Neural cell (in vitro differentiated cells): Measurements from ENCODE around the gene CFAP221. TPM values are rescaled to one million over a fixed set of nuclear protein-coding genes. Genes with fewer than 3 reads are reported as not detected.
A peak's percentile ranks its signal among the peaks of the same experiment; 100 is the strongest.

Experiments used
- H2AFZ ChIP-seq: fragments of 200-600, 300-800 bp; sonication (generic), shearing (Covaris generic); 2 replicates; pipeline ENCODE4 v1.6.0; 2014; ENCODE audit warnings: low read depth, mild to moderate bottlenecking, antibody characterized with exemption, low read length, moderate library complexity
- H3F3A ChIP-seq: fragments of 200-600 bp; shearing (Covaris generic); 2 replicates; pipeline ENCODE4 v1.6.1; 2016; ENCODE audit warnings: mild to moderate bottlenecking, moderate library complexity, mixed read lengths, antibody characterized with exemption, low read length; ENCODE audit not compliant: insufficient read depth, poor library complexity, severe bottlenecking
- H3K27ac ChIP-seq: fragments of 200-600, 300-800 bp; sonication (generic), shearing (Covaris generic); 2 replicates; pipeline ENCODE4 v1.5.1; 2014; ENCODE audit warnings: mild to moderate bottlenecking, low read length, moderate library complexity
- H3K27me3 ChIP-seq: fragments of 300-800, 200-600 bp; sonication (generic), shearing (Covaris generic); 2 replicates; pipeline ENCODE4 v1.6.0; 2014; ENCODE audit warnings: mild to moderate bottlenecking, low read depth, low read length, moderate library complexity; ENCODE audit not compliant: insufficient read depth
- H3K36me3 ChIP-seq: fragments of 300-800, 200-600 bp; sonication (generic), shearing (Covaris generic); 2 replicates; pipeline ENCODE4 v1.5.1; 2014; ENCODE audit warnings: mild to moderate bottlenecking, antibody characterized with exemption, low read length, moderate library complexity; ENCODE audit not compliant: insufficient read depth
- H3K4me2 ChIP-seq: fragments of 300-800, 200-600 bp; sonication (generic), shearing (Covaris generic); 2 replicates; pipeline ENCODE4 v1.6.0; 2014; ENCODE audit warnings: mild to moderate bottlenecking, low read length
- H3K4me3 ChIP-seq: fragments of 300-800, 200-600 bp; sonication (generic), shearing (Covaris generic); 2 replicates; pipeline ENCODE4 v1.5.1; 2014; ENCODE audit warnings: mild to moderate bottlenecking, low read length, moderate library complexity
- H3K79me2 ChIP-seq: fragments of 200-600 bp; shearing (Covaris generic); replicated peaks from 2 replicates; pipeline ENCODE4 v1.6.0; 2014; ENCODE audit warnings: mild to moderate bottlenecking, low read length, moderate library complexity; ENCODE audit not compliant: insufficient read depth
- H3K9ac ChIP-seq: fragments of 300-800, 200-600 bp; sonication (generic), shearing (Covaris generic); 2 replicates; pipeline ENCODE4 v1.6.1; 2016; ENCODE audit warnings: mild to moderate bottlenecking, low read length, mixed read lengths
- H3K9me2 ChIP-seq: fragments of 200-600 bp; shearing (Covaris generic); 2 replicates; pipeline ENCODE4 v1.6.1; 2016; ENCODE audit warnings: mild to moderate bottlenecking, low read length, mixed read lengths; ENCODE audit not compliant: insufficient read depth
- H3K9me3 ChIP-seq: fragments of 200-600, 300-800 bp; sonication (generic), shearing (Covaris generic); 2 replicates; pipeline ENCODE4 v1.6.1; 2016; ENCODE audit warnings: mild to moderate bottlenecking, mixed run types, low read length, moderate library complexity, mixed read lengths
- H4K20me1 ChIP-seq: fragments of 200-600 bp; shearing (Covaris generic); 2 replicates; pipeline ENCODE4 v1.6.1; 2016; ENCODE audit warnings: mild to moderate bottlenecking, mixed run types; ENCODE audit not compliant: insufficient read depth
- EZH2 ChIP-seq: fragments of 200-600, 300-800 bp; shearing (Covaris generic), sonication (generic); IDR thresholded peaks from 2 replicates; pipeline ENCODE4 v1.6.1; 2014; ENCODE audit warnings: antibody characterized with exemption, low read length, borderline replicate concordance, mild to moderate bottlenecking; ENCODE audit not compliant: insufficient read depth, poor library complexity, severe bottlenecking
- RAD21 ChIP-seq: fragments of 450-650 bp; conservative IDR thresholded peaks from 2 replicates; pipeline ENCODE4 v1.6.1; 2014; ENCODE audit warnings: antibody characterized with exemption, mild to moderate bottlenecking, moderate library complexity
- SMC3 ChIP-seq: fragments of 450-650 bp; conservative IDR thresholded peaks from 2 replicates; pipeline ENCODE4 v1.6.1; 2014; ENCODE audit warnings: antibody characterized with exemption, mild to moderate bottlenecking, moderate library complexity; ENCODE audit not compliant: poor library complexity
- polyA plus RNA-seq: library from polyadenylated mRNA; depleted of rRNA; stranded (reverse); fragments of >200 nt; gene quantifications from 2 replicates; pipeline ENCODE4 v1.2.3, GENCODE V29; 2014
- TF ChIP-seq, protein P1 (sequence below): IDR thresholded peaks from 2 replicates; pipeline ENCODE4 v1.6.1; 2012; ENCODE audit warnings: borderline replicate concordance
- TF ChIP-seq, protein P2 (sequence below): fragments of 450-650 bp; IDR thresholded peaks from 2 replicates; pipeline ENCODE4 v1.5.1; 2014; ENCODE audit warnings: antibody characterized with exemption, mild to moderate bottlenecking, moderate library complexity; ENCODE audit not compliant: poor library complexity, severe bottlenecking

The CFAP221 gene
- polyA plus RNA-seq, 1 donor from 2014 or later, result 7.0 TPM

DNA sequence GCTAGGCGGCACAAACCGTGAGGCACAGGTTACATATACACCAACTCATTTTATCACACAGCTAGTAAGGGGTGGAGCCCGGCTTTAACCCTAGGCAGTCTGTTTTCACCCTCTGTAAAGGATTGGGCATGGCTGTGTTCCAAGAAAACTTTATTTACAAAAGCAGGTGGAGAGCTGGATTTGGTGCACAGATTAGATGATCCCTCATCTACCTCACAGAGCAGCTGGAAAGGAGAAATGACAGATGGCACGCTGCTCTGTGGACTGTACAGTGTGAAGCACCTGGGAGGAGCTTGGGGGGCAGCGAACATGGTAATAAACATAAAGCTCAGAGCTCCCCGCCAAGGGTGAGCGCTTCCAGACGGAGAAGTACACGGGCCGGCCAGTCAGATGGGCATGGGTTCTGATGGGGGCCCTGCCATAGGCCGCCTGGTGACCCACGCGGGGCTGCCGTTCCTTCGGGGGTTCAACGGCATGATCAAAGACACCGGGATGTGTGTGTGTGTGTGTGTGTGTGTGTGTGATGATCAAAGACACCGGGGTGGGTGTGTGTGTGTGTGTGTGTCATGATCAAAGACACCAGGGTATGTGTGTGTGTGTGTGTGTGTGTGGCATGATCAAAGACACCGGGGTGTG lies 133.9 kb downstream of the CFAP221 start:
- no peaks in the 10 kb centered on the region for H3K9me2 ChIP-seq
- no peak overlapping the region for H3K9ac ChIP-seq
- no peaks in the 10 kb centered on the region for H3K79me2 ChIP-seq
- no peaks in the 10 kb centered on the region for H3F3A ChIP-seq
- TF ChIP-seq, protein P1, sequence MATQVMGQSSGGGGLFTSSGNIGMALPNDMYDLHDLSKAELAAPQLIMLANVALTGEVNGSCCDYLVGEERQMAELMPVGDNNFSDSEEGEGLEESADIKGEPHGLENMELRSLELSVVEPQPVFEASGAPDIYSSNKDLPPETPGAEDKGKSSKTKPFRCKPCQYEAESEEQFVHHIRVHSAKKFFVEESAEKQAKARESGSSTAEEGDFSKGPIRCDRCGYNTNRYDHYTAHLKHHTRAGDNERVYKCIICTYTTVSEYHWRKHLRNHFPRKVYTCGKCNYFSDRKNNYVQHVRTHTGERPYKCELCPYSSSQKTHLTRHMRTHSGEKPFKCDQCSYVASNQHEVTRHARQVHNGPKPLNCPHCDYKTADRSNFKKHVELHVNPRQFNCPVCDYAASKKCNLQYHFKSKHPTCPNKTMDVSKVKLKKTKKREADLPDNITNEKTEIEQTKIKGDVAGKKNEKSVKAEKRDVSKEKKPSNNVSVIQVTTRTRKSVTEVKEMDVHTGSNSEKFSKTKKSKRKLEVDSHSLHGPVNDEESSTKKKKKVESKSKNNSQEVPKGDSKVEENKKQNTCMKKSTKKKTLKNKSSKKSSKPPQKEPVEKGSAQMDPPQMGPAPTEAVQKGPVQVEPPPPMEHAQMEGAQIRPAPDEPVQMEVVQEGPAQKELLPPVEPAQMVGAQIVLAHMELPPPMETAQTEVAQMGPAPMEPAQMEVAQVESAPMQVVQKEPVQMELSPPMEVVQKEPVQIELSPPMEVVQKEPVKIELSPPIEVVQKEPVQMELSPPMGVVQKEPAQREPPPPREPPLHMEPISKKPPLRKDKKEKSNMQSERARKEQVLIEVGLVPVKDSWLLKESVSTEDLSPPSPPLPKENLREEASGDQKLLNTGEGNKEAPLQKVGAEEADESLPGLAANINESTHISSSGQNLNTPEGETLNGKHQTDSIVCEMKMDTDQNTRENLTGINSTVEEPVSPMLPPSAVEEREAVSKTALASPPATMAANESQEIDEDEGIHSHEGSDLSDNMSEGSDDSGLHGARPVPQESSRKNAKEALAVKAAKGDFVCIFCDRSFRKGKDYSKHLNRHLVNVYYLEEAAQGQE, result no peak
- TF ChIP-seq RAD21 (no peak), EZH2 (no peak)
- TF ChIP-seq, protein P2, sequence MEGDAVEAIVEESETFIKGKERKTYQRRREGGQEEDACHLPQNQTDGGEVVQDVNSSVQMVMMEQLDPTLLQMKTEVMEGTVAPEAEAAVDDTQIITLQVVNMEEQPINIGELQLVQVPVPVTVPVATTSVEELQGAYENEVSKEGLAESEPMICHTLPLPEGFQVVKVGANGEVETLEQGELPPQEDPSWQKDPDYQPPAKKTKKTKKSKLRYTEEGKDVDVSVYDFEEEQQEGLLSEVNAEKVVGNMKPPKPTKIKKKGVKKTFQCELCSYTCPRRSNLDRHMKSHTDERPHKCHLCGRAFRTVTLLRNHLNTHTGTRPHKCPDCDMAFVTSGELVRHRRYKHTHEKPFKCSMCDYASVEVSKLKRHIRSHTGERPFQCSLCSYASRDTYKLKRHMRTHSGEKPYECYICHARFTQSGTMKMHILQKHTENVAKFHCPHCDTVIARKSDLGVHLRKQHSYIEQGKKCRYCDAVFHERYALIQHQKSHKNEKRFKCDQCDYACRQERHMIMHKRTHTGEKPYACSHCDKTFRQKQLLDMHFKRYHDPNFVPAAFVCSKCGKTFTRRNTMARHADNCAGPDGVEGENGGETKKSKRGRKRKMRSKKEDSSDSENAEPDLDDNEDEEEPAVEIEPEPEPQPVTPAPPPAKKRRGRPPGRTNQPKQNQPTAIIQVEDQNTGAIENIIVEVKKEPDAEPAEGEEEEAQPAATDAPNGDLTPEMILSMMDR, result no peak
- H3K9me3 ChIP-seq, result no peaks in the 10 kb centered on the region
- no peaks in the 10 kb centered on the region for H3K27me3 ChIP-seq
- H3K4me2 ChIP-seq, result no peak overlapping the region
- no peaks in the 10 kb centered on the region for H4K20me1 ChIP-seq
- no peak overlapping the region for H3K27ac ChIP-seq
- no peaks in the 10 kb centered on the region for H3K36me3 ChIP-seq
- H3K4me3 ChIP-seq, result no peak overlapping the region
- no peak overlapping the region for H2AFZ ChIP-seq

DNA sequence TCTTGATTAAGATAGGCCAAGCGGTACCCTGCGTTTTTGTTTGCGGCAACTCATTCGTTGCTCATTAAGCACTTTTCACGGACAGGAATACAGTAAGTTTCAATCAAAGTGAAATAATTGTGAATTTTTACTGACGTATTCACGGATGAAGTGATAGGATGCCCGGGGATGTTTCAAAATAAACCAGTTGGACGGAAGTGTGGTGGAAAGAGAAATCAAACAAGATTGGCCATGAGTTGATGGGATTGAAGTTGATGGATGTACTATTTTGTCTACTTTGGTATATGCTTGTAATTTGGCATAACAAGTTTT lies 135.2 kb downstream of the CFAP221 start:
- no peaks in the 10 kb centered on the region for H3K79me2 ChIP-seq
- H3K36me3 ChIP-seq, result no peaks in the 10 kb centered on the region
- peak overlapping the region; percentile 86 for H3K4me3 ChIP-seq
- peak overlapping the region; percentile 63 for H3K9ac ChIP-seq
- no peak overlapping the region for H3K27ac ChIP-seq
- no peaks in the 10 kb centered on the region for H3K9me3 ChIP-seq
- H3K4me2 ChIP-seq, result peak overlapping the region; percentile 86
- H2AFZ ChIP-seq, result peak overlapping the region; percentile 60
- H4K20me1 ChIP-seq, result no peaks in the 10 kb centered on the region
- H3F3A ChIP-seq, result no peaks in the 10 kb centered on the region
- H3K9me2 ChIP-seq, result no peaks in the 10 kb centered on the region
- TF ChIP-seq SMC3 (no peak), RAD21 (no peak)
- TF ChIP-seq, protein P2, result no peak
- H3K27me3 ChIP-seq, result no peaks in the 10 kb centered on the region
